HEK293 (cell line): Measurements from ENCODE around the gene NUDT22.

ENCODE experiments used
- BCL11B ChIP-seq: fragments of 450-650 bp; formaldehyde crosslinking; IDR thresholded peaks from 2 replicates; pipeline ENCODE4 v1.5.1; 2016; ENCODE audit warnings: low read depth, missing biosample characterization, missing genetic modification characterization
- GFI1B ChIP-seq: fragments of 450-650 bp; formaldehyde crosslinking; IDR thresholded peaks from 2 replicates; pipeline ENCODE4 v1.5.1; 2016; ENCODE audit warnings: missing biosample characterization, missing genetic modification characterization
- GLI2 ChIP-seq: fragments of 450-650 bp; formaldehyde crosslinking; IDR thresholded peaks from 2 replicates; pipeline ENCODE4; 2017; ENCODE audit warnings: missing biosample characterization, missing genetic modification characterization, low read depth, borderline replicate concordance
- HOXD13 ChIP-seq: sonication (generic); formaldehyde crosslinking; IDR thresholded peaks from 2 replicates; pipeline ENCODE4 v1.8.0; 2022; ENCODE audit warnings: missing genetic modification reagents, borderline replicate concordance
- MZF1 ChIP-seq: fragments of 450-650 bp; formaldehyde crosslinking; IDR thresholded peaks from 2 replicates; pipeline ENCODE4 v1.5.1; 2017; ENCODE audit warnings: missing biosample characterization, missing genetic modification characterization, borderline replicate concordance
- RBAK ChIP-seq: fragments of 450-650 bp; formaldehyde crosslinking; IDR thresholded peaks from 2 replicates; pipeline ENCODE4 v1.5.1; 2016; ENCODE audit warnings: missing biosample characterization, missing genetic modification characterization
- ZBTB17 ChIP-seq: fragments of 450-650 bp; formaldehyde crosslinking; IDR thresholded peaks from 2 replicates; pipeline ENCODE4 v1.5.1; 2016; ENCODE audit warnings: missing biosample characterization, missing genetic modification characterization
- ZBTB8A ChIP-seq: fragments of 450-650 bp; formaldehyde crosslinking; IDR thresholded peaks from 2 replicates; pipeline ENCODE4 v1.5.1; 2016; ENCODE audit warnings: missing biosample characterization, missing genetic modification characterization
- ZFP3 ChIP-seq: fragments of 450-650 bp; formaldehyde crosslinking; IDR thresholded peaks from 2 replicates; pipeline ENCODE4 v1.5.1; 2016; ENCODE audit warnings: low read depth, missing biosample characterization, missing genetic modification characterization
- ZFP37 ChIP-seq: fragments of 450-650 bp; formaldehyde crosslinking; IDR thresholded peaks from 2 replicates; pipeline ENCODE4 v1.5.1; 2016; ENCODE audit warnings: missing biosample characterization, missing genetic modification characterization
- ZIC2 ChIP-seq: fragments of 450-650 bp; formaldehyde crosslinking; IDR thresholded peaks from 2 replicates; pipeline ENCODE4 v1.5.1; 2016; ENCODE audit warnings: missing biosample characterization, missing genetic modification characterization
- ZNF132 ChIP-seq: fragments of 450-650 bp; formaldehyde crosslinking; IDR thresholded peaks from 2 replicates; pipeline ENCODE4 v1.5.1; 2017; ENCODE audit warnings: missing biosample characterization, missing genetic modification characterization, borderline replicate concordance
- ZNF133 ChIP-seq: fragments of 450-650 bp; formaldehyde crosslinking; IDR thresholded peaks from 2 replicates; pipeline ENCODE4 v1.5.1; 2016; ENCODE audit warnings: missing biosample characterization, missing genetic modification characterization
- ZNF146 ChIP-seq: fragments of 450-650 bp; formaldehyde crosslinking; IDR thresholded peaks from 2 replicates; pipeline ENCODE4 v1.5.1; 2016; ENCODE audit warnings: missing biosample characterization, missing genetic modification characterization
- ZNF157 ChIP-seq: fragments of 450-650 bp; formaldehyde crosslinking; IDR thresholded peaks from 2 replicates; pipeline ENCODE4 v1.5.1; 2016; ENCODE audit warnings: missing biosample characterization, missing genetic modification characterization
- ZNF274 ChIP-seq, 2 experiments: fragments of 200-500 bp in 1 of 2; fragments of 450-650 bp in 1 of 2; sonication (Bioruptor generic) in 1 of 2; formaldehyde crosslinking in 1 of 2; IDR thresholded peaks; 2 replicates each; pipeline versions ENCODE4 v1.5.1 to v1.6.1; 2014 to 2016; ENCODE audit warnings: borderline replicate concordance in 1 of 2, inconsistent platforms in 1 of 2, low read length in 1 of 2, missing biosample characterization in 1 of 2, missing genetic modification characterization in 1 of 2
- ZNF292 ChIP-seq: fragments of 450-650 bp; formaldehyde crosslinking; IDR thresholded peaks from 2 replicates; pipeline ENCODE4 v1.5.1; 2016; ENCODE audit warnings: low read depth, missing biosample characterization, missing genetic modification characterization, borderline replicate concordance
- ZNF311 ChIP-seq: fragments of 450-650 bp; formaldehyde crosslinking; IDR thresholded peaks from 2 replicates; pipeline ENCODE4 v1.5.1; 2017; ENCODE audit warnings: missing biosample characterization, missing genetic modification characterization, borderline replicate concordance
- ZNF391 ChIP-seq: fragments of 450-650 bp; formaldehyde crosslinking; IDR thresholded peaks from 2 replicates; pipeline ENCODE4 v1.5.1; 2016; ENCODE audit warnings: low read depth, missing biosample characterization, missing genetic modification characterization, borderline replicate concordance
- ZNF423 ChIP-seq: fragments of 450-650 bp; formaldehyde crosslinking; IDR thresholded peaks from 2 replicates; pipeline ENCODE4 v1.5.1; 2016; ENCODE audit warnings: missing biosample characterization, missing genetic modification characterization
- ZNF426 ChIP-seq: fragments of 450-650 bp; formaldehyde crosslinking; IDR thresholded peaks from 2 replicates; pipeline ENCODE4 v1.5.1; 2017; ENCODE audit warnings: missing biosample characterization, missing genetic modification characterization, mild to moderate bottlenecking, inconsistent platforms, moderate library complexity
- ZNF561 ChIP-seq: fragments of 450-650 bp; IDR thresholded peaks from 2 replicates; pipeline ENCODE4 v1.5.1; 2018; ENCODE audit warnings: missing biosample characterization, missing genetic modification characterization, borderline replicate concordance
- ZNF596 ChIP-seq: fragments of 450-650 bp; IDR thresholded peaks from 2 replicates; pipeline ENCODE4 v1.5.0; 2018; ENCODE audit warnings: missing biosample characterization, mild to moderate bottlenecking, missing genetic modification characterization, moderate library complexity
- ZNF610 ChIP-seq: fragments of 450-650 bp; formaldehyde crosslinking; IDR thresholded peaks from 2 replicates; pipeline ENCODE4 v1.5.1; 2016; ENCODE audit warnings: missing biosample characterization, missing genetic modification characterization, borderline replicate concordance
- ZNF701 ChIP-seq: fragments of 450-650 bp; formaldehyde crosslinking; IDR thresholded peaks from 2 replicates; pipeline ENCODE4 v1.5.1; 2016; ENCODE audit warnings: missing biosample characterization, missing genetic modification characterization
- ZNF76 ChIP-seq: fragments of 450-650 bp; formaldehyde crosslinking; IDR thresholded peaks from 2 replicates; pipeline ENCODE4; 2016; ENCODE audit warnings: low read depth, missing biosample characterization, missing genetic modification characterization, borderline replicate concordance
- ZNF768 ChIP-seq: fragments of 450-650 bp; formaldehyde crosslinking; IDR thresholded peaks from 2 replicates; pipeline ENCODE4 v1.5.1; 2018; ENCODE audit warnings: missing biosample characterization, mild to moderate bottlenecking, missing genetic modification characterization
- ZNF776 ChIP-seq: fragments of 450-650 bp; formaldehyde crosslinking; IDR thresholded peaks from 2 replicates; pipeline ENCODE4 v1.5.0; 2017; ENCODE audit warnings: missing biosample characterization, missing genetic modification characterization, borderline replicate concordance
- TF ChIP-seq, protein P1 (sequence below): fragments of 450-650 bp; formaldehyde crosslinking; IDR thresholded peaks from 2 replicates; pipeline ENCODE4 v1.5.1; 2016; ENCODE audit warnings: missing biosample characterization, missing genetic modification characterization
- TF ChIP-seq, protein P2 (sequence below): fragments of 450-650 bp; formaldehyde crosslinking; IDR thresholded peaks from 2 replicates; pipeline ENCODE4 v1.5.1; 2017; ENCODE audit warnings: missing biosample characterization, mild to moderate bottlenecking, missing genetic modification characterization, moderate library complexity
- TF ChIP-seq, protein P3 (sequence below): fragments of 450-650 bp; formaldehyde crosslinking; IDR thresholded peaks from 2 replicates; pipeline ENCODE4 v1.5.1; 2016; ENCODE audit warnings: missing biosample characterization, missing genetic modification characterization
- TF ChIP-seq, protein P4 (sequence below): IDR thresholded peaks from 2 replicates; pipeline ENCODE4 v1.6.1; 2011; ENCODE audit warnings: mild to moderate bottlenecking, low read depth, low read length, borderline replicate concordance
- TF ChIP-seq, protein P5 (sequence below): fragments of 450-650 bp; formaldehyde crosslinking; optimal IDR thresholded peaks from 2 replicates; pipeline ENCODE3; 2016; ENCODE audit warnings: missing biosample characterization, mild to moderate bottlenecking, missing genetic modification characterization

Gene NUDT22

DNA sequence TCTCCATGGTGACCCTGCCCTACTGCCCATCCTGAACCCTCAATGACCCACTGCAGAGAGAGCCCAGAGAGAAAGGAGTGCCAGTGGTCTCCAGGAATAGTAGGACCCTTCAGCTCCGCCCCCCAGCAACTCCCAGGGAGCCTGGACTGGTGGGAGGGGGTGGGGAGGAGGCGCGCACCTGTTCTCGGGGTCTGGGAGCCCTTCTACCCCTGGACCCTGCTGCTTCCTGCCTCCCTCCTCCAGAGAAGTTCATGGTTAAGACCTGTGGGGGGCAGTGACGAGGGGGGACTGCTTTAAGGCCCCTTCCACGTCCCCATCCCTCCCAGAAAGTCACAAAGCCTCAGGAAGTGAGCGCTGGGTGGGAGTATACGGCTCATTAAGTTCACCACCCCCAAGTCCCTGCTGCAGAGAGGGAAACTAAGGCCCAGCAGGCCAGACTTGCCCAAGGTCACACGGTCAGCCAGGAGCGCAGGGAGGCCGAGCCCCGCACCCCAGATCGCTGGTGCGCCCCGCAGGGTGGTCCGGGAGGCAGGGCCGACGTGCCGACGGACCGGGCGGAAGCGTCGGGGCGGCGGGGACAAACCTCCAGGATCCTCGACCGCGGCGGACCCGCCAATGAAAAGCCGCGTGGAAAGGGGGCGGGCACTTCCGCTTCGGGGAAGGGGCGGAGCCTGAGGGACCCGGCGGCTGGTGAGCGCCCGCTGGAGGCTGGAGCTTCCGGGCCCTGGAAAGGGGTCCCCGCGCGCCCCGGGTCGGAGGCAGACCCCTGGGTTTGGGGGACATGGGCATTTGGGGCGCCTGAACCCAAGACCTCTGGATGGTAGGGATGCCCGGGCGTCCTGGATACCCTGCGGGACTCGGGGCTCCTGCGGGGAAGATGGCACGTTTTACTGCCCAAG, at the start of gene NUDT22, which contains the start of gene TRPT1 (continued):
- TF ChIP-seq, protein P1, sequence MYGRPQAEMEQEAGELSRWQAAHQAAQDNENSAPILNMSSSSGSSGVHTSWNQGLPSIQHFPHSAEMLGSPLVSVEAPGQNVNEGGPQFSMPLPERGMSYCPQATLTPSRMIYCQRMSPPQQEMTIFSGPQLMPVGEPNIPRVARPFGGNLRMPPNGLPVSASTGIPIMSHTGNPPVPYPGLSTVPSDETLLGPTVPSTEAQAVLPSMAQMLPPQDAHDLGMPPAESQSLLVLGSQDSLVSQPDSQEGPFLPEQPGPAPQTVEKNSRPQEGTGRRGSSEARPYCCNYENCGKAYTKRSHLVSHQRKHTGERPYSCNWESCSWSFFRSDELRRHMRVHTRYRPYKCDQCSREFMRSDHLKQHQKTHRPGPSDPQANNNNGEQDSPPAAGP: no peak
- TF ChIP-seq GFI1B (tag by site-specific recombination) (no peak), ZNF596 (no peak), ZFP37 (no peak), ZBTB8A (tag by site-specific recombination) (0 out of 2 replicates have a peak, but pooled peaks have one; percentile 50), ZNF701 (tag by site-specific recombination) (no peak), ZNF132 (tag by site-specific recombination) (no peak), ZNF311 (tag by site-specific recombination) (no peak), ZNF610 (no peak), ZNF768 (tag by site-specific recombination) (no peak), ZFP3 (no peak), MZF1 (tag by site-specific recombination) (no peak), RBAK (tag by site-specific recombination) (no peak), ZIC2 (tag by site-specific recombination) (peak; percentile 35; the same call in 1 of the 2 replicates), ZNF423 (tag by site-specific recombination) (no peak), ZNF274 (IDR thresholded peaks at IDR 0.05; ENCODE audit: low read length) (no peak), ZNF274 (tag by site-specific recombination; IDR thresholded peaks at IDR 0.05; ENCODE audit: borderline replicate concordance) (no peak), ZNF157 (tag by site-specific recombination) (no peak), ZBTB17 (0 out of 2 replicates have a peak, but pooled peaks have one; percentile 14), BCL11B (no peak), ZNF133 (no peak), ZNF146 (tag by site-specific recombination) (no peak), ZNF561 (tag by site-specific recombination) (no peak), ZNF776 (tag by site-specific recombination) (no peak), ZNF391 (tag by site-specific recombination) (no peak; the same call in 1 of the 2 replicates), ZNF76 (tag by site-specific recombination) (no peak), HOXD13 (CRISPR knock-in tag) (no peak), ZNF292 (tag by site-specific recombination) (no peak), ZNF426 (tag by site-specific recombination) (no peak), GLI2 (tag by site-specific recombination) (no peak)
- TF ChIP-seq, protein P2, sequence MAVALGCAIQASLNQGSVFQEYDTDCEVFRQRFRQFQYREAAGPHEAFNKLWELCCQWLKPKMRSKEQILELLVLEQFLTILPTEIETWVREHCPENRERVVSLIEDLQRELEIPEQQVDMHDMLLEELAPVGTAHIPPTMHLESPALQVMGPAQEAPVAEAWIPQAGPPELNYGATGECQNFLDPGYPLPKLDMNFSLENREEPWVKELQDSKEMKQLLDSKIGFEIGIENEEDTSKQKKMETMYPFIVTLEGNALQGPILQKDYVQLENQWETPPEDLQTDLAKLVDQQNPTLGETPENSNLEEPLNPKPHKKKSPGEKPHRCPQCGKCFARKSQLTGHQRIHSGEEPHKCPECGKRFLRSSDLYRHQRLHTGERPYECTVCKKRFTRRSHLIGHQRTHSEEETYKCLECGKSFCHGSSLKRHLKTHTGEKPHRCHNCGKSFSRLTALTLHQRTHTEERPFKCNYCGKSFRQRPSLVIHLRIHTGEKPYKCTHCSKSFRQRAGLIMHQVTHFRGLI (tag by site-specific recombination): no peak
- TF ChIP-seq, protein P3, sequence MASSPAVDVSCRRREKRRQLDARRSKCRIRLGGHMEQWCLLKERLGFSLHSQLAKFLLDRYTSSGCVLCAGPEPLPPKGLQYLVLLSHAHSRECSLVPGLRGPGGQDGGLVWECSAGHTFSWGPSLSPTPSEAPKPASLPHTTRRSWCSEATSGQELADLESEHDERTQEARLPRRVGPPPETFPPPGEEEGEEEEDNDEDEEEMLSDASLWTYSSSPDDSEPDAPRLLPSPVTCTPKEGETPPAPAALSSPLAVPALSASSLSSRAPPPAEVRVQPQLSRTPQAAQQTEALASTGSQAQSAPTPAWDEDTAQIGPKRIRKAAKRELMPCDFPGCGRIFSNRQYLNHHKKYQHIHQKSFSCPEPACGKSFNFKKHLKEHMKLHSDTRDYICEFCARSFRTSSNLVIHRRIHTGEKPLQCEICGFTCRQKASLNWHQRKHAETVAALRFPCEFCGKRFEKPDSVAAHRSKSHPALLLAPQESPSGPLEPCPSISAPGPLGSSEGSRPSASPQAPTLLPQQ (tag by site-specific recombination): no peak
- TF ChIP-seq, protein P4, sequence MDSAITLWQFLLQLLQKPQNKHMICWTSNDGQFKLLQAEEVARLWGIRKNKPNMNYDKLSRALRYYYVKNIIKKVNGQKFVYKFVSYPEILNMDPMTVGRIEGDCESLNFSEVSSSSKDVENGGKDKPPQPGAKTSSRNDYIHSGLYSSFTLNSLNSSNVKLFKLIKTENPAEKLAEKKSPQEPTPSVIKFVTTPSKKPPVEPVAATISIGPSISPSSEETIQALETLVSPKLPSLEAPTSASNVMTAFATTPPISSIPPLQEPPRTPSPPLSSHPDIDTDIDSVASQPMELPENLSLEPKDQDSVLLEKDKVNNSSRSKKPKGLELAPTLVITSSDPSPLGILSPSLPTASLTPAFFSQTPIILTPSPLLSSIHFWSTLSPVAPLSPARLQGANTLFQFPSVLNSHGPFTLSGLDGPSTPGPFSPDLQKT: peak; percentile 78; the same call in 1 of the 2 replicates
- TF ChIP-seq, protein P5, sequence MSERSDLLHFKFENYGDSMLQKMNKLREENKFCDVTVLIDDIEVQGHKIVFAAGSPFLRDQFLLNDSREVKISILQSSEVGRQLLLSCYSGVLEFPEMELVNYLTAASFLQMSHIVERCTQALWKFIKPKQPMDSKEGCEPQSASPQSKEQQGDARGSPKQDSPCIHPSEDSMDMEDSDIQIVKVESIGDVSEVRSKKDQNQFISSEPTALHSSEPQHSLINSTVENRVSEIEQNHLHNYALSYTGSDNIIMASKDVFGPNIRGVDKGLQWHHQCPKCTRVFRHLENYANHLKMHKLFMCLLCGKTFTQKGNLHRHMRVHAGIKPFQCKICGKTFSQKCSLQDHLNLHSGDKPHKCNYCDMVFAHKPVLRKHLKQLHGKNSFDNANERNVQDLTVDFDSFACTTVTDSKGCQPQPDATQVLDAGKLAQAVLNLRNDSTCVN (tag by site-specific recombination): peak; percentile 36
